HG03439 (cell line): Measurements from ENCODE around the gene ZCCHC14.
"Not testable (repeated sequence)": the region's sequence is repeated elsewhere in the genome, so short reads cannot be mapped to it uniquely, and the experiment has no call there.

Experiments
- ATAC-seq: cut with Tn5 transposase; IDR thresholded peaks from one replicate; pipeline ENCODE4 v1.9.1; 2021; ENCODE audit warnings: mild to moderate bottlenecking, moderate library complexity; ENCODE audit not compliant: unreplicated experiment

Gene ZCCHC14

DNA sequence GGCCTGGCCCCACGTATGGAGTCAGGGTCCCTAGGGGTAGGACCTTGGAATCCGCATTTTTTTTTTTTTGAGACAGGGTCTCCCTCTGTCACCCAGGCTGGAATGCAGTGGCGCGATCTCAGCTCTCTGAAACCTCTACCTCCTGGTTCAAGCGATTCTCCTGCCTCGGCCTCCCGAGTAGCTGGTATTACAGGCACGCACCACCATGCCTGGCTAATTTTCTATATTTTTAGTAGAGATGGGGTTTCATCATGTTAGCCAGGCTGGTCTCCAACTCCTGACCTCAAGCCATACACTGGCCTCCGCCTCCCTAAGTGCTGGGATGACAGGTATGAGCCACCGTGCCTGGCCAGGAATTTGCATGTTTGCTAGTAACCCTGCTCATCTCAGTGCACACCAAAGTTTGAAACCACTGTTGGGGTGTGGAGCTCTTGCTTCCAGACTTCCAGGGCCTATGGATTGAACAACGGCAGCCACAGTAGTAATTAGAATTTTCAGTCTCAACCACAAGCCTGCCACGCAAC is 5.0 kb upstream of the ZCCHC14 start:
- not testable (repeated sequence) for ATAC-seq

- not testable (repeated sequence) for ATAC-seq
Observed at GRCh38 chr16:87497023-87497766, 4.4 kb upstream of the ZCCHC14 start.

GRCh38 chr16:87496447-87496801 is 3.6 kb upstream of the ZCCHC14 start:
- peak; percentile 38 for ATAC-seq

DNA sequence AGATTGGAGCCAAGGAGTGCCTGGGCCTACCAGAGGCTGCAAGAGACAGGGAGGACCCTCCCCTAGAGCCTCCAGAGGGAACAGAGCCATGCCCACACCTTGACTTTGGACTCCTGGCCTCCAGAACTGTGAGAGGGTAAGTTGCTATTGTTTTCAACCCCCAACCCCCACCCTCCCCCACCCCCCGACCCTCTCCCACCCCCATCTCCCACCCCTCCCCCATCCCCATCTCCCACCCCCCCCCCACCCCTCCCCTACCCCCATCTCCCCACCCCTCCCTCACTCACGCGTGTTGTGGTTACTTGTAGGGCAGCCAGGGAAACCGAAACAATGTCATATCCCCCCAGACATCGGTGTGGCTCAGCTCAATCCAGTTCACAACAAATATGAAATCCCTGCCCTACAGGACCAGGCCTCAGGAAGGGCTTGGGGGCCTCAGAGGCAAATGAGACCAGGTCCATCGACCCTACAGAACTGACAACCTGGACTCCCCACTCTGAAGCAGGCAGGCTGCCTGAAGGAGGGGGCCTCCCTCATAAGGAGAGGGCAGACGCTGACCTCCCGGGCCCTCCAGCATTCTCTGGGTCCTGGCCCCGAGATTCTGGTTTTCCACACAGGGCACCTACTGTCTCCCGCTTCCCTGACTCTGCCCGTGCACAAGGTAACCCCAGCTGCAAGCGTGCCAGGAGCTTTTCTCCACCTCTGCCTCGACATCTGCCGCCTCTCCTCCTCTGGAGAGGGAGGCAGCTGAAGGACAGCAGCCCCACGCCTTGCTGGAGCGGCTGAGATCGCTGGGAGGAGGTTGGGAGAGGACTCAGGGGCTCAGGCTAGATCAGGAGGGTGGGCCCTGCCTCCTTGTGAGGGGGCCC is 3.0 kb upstream of the ZCCHC14 start:
- ATAC-seq = no peak

GRCh38 chr16:87493608-87494280 is 920 bp upstream of the ZCCHC14 start:
- no peak for ATAC-seq

GRCh38 chr16:87492291-87492630 is 563 bp downstream of the ZCCHC14 start:
- no peak for ATAC-seq

- no peak for ATAC-seq
Observed at GRCh38 chr16:87491522-87492290, 1.1 kb downstream of the ZCCHC14 start.

GRCh38 chr16:87490799-87491521 is 1.9 kb downstream of the ZCCHC14 start:
- ATAC-seq = not testable (repeated sequence)

- no peak for ATAC-seq
Observed at GRCh38 chr16:87490096-87490798, 2.6 kb downstream of the ZCCHC14 start.

DNA sequence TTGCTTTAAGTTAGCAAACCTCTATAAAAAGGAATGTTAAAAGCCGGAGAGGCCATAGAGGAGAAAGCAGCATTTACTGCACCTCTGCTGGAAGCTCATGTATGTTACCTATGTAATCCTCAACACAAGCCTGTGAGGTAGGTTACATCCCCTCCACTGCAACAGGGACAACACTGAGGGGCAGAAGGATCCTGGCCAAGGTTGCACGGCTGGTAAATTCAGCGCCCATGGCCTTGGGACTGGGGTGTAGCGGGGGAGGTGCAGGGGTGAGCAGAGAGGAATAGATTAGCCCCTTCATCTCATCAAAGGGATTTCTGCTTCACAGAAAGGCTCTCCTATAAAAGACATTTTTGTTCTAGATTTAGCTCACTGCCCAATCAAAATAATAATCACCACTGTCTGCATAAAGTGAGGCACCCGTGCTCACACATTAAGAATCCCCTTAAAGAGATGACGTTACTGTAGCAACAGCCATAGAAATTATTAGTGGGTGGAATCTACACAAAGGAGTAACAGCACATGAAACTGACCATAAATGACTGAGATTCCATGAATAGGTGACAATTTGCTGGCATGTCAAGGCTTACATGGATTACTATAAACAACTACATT is 3.3 kb downstream of the ZCCHC14 start:
- no peak for ATAC-seq

DNA sequence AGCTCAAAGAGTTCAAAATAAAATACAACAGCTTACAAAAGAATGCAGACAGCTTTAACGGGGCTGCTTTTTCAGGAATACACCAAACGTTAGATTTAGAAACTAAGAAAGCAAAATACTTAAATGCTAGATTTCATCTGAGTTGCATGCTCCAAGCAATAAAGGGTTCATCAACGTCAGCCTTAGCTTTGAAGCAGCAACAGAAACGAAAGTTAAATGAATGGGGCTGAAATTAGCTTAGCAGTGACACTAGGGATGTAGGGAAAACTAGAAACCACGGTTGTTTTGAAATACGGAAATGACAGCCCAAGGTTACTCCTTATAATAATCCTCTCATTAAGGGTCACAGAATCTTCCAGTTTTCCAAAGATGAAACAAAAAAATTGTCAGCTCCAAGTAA is 3.9 kb downstream of the ZCCHC14 start:
- ATAC-seq = not testable (repeated sequence)

GRCh38 chr16:87487361-87487924 is 5.4 kb downstream of the ZCCHC14 start:
- no peak for ATAC-seq

GRCh38 chr16:87486713-87487247 is 6.0 kb downstream of the ZCCHC14 start:
- no peak for ATAC-seq

- ATAC-seq = no peak
Observed at GRCh38 chr16:87486282-87486681, 6.5 kb downstream of the ZCCHC14 start.

DNA sequence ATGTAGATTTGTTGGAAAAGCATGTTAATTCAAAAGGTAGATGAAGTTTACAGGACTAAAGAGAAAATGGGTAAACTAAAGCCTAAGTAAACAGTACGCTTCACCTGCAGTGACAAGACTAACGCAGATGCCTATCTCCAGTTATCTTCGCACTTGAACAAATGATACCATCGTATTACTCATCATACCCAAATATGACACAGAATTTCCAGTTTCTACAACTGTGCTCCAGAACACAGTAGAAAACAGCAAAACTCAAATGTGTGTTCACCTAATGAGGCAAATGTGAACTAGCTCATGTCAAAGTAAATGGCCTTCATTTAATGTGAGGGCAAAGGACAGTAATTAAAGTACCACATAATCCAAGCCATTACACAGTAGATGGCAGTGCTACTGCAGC is 7.0 kb downstream of the ZCCHC14 start:
- ATAC-seq = not testable (repeated sequence)

DNA sequence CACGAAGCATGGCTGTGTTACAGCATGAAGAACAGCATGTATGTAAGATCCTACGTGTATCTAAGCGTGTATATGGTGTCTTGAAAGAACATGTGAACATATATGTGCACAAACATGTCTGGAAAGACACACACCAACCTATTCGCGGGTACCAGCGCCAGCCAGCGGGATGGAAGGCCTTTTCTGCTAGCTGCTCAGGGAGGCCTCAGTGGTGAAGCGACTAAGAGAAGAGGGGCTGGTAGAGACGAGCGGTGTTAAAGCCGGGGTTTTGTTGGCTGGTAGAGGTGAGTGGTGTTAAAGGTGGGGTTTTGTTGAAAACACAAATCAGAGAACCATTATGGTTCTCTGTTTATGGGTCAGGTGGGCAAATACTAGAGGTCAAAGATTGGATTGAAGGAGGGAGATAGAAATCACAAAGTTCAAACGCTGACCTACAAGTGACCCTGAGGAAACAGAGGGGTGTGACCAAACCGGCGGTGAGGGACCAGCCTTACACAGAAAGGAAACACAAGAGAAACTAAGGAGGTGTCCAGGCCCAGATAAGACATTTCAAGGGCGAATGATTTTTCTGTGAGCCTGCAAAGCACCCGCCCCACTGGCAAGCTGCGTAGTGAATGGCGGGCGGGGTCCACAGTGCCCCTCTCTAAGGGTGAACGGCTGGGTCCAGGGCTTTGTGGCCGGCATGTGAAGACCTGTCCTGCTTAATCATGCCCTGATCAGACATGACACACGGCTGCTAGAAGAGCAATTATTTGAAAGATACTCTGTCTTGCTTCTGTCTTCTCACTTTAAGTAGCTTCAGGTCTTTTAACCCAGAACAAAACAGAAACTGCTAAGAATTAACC is 8.1 kb downstream of the ZCCHC14 start:
- ATAC-seq = no peak

DNA sequence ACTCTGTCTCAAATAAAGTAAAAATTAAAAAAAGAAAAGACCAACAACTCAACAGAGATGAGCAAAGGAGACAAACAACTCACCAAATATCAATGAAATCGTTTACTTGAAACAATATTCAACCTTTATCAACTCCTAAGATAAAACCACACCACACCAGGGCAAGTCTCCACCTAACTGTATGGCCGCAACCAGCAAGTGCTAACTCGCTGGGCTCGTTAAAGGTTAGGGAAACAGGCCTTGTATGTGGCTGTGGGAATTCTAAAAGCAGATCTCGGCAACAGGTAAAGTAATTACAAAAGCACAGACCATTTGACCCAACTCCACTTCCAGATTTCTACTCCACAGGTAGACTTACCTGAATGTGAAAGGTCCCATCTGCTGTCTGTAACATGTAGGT is 9.3 kb downstream of the ZCCHC14 start:
- no peak for ATAC-seq
